Cardiac muscle cell (in vitro differentiated cells and primary cell): ENCODE results near the gene MYOF. TPM values are rescaled to one million over a fixed set of nuclear protein-coding genes. Genes with fewer than 3 reads are reported as not detected.
"Not testable (repeated sequence)": the region's sequence is repeated elsewhere in the genome, so short reads cannot be mapped to it uniquely, and the experiment has no call there.

Experiments
- DNase-seq, 2 donors: peaks; one replicate each; pipeline versions ENCODE4 v3.0.0 to v3.0.0-alpha.2; 2010 to 2017; ENCODE audit warnings: low read depth in 1 of 2, low spot score in 1 of 2
- H3K27ac ChIP-seq: fragments of 200-600 bp; sonication (generic); 2 replicates; pipeline ENCODE4 v1.5.1; 2016
- H3K27me3 ChIP-seq: fragments of 200-600 bp; sonication (generic); 2 replicates; pipeline ENCODE4 v1.6.0; 2016; ENCODE audit warnings: control low read depth
- H3K36me3 ChIP-seq: fragments of 200-600 bp; sonication (generic); 2 replicates; pipeline ENCODE4 v1.5.1; 2016; ENCODE audit warnings: control low read depth
- H3K4me1 ChIP-seq: fragments of 200-600 bp; sonication (generic); 2 replicates; pipeline ENCODE4 v1.8.1; 2017; ENCODE audit warnings: low read depth, mild to moderate bottlenecking, mixed run types
- H3K4me3 ChIP-seq: fragments of 200-600 bp; sonication (generic); 2 replicates; pipeline ENCODE4 v1.5.1; 2016; ENCODE audit warnings: mild to moderate bottlenecking
- H3K9me3 ChIP-seq: fragments of 200-600 bp; sonication (generic); 2 replicates; pipeline ENCODE4 v1.5.1; 2017; ENCODE audit warnings: low read depth, mild to moderate bottlenecking, control low read depth
- polyA plus RNA-seq: library from polyadenylated mRNA; unstranded; fragments of >200 nt; fragmentation: Nextera tagmentation; extraction: Ambion mirVana; gene quantifications from 2 replicates; pipeline ENCODE4 v1.2.1, GENCODE V29; 2016
- total RNA-seq: library from RNA; depleted of rRNA; stranded (reverse); fragments of >200 nt; gene quantifications from 2 replicates; pipeline ENCODE4 v1.2.3, GENCODE V29; 2016
- TF ChIP-seq, protein P1 (sequence below): IDR thresholded peaks from 2 replicates; pipeline ENCODE4 v1.5.1; 2012; ENCODE audit warnings: low read depth, mild to moderate bottlenecking, low read length

MYOF gene
- total and polyA plus RNA-seq, 2 experiments from 2014 or later, result 13.4 to 22.4 TPM

DNA sequence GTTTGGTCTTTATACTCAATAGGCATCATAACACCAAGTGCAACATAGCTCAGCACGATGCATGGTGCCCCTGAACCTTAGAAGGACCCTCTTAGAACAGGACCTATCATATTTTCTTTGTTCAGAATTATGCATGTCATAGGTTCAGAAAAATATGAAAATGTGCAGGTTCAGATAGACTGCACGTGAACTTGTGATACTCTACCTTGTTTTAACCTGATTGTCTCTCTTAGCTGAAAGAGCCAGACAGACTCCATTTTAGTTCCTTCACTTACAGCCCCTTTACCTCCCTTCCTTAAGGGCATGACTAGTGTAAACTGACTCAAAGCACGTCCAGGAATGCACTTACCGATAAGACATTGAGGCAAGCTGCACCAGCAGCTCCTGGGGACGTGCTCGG lies 35.1 kb downstream of the MYOF start:
- Histone ChIP-seq H3K9me3 (no peaks in the 10 kb centered on the region), H3K4me1 (peaks cover 12% of the 10 kb centered on the region), H3K36me3 (no peaks in the 10 kb centered on the region), H3K27ac (peak overlapping the region; percentile 25), H3K4me3 (no peak overlapping the region), H3K27me3 (no peaks in the 10 kb centered on the region)
- no peak for DNase-seq
- TF ChIP-seq, protein P1, sequence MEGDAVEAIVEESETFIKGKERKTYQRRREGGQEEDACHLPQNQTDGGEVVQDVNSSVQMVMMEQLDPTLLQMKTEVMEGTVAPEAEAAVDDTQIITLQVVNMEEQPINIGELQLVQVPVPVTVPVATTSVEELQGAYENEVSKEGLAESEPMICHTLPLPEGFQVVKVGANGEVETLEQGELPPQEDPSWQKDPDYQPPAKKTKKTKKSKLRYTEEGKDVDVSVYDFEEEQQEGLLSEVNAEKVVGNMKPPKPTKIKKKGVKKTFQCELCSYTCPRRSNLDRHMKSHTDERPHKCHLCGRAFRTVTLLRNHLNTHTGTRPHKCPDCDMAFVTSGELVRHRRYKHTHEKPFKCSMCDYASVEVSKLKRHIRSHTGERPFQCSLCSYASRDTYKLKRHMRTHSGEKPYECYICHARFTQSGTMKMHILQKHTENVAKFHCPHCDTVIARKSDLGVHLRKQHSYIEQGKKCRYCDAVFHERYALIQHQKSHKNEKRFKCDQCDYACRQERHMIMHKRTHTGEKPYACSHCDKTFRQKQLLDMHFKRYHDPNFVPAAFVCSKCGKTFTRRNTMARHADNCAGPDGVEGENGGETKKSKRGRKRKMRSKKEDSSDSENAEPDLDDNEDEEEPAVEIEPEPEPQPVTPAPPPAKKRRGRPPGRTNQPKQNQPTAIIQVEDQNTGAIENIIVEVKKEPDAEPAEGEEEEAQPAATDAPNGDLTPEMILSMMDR, result no peak

DNA sequence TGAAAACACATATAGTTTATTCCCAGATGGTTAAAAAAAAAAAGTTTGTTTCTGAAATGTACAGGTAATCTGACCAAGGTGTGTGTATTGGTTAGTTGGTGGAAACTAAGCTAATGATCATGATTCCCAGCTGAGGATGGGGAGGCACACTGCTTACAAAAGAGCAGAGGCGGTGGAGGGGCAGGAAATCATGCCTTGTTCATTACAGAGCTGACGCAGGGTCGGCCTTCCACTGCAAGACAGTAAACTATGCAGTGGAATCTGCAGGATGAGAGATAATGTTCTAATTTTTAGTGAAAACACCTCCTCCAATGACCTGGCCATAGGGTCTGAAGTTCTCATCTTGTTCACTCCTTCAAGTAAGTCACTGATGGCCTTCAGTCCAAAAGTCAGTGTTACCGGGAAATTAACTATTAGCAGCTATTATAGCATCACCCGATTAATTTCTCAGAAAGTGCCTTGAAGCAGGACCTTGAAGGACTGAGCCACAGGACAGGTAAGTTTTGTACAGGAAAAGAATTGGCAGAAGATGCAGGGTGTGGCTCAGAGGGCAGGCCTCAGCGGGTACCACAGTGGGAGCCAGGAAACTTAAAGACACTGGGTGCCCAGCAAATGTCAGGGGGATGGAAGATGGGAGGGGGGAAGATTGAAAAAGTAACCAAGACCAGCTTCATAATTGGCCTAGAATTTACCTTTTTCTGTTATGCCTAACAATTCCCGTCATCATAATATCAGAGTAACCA lies 36.0 kb downstream of the MYOF start:
- Histone ChIP-seq H3K9me3 (no peaks in the 10 kb centered on the region), H3K4me3 (no peak overlapping the region), H3K27me3 (no peaks in the 10 kb centered on the region), H3K27ac (peak overlapping the region; percentile 82), H3K36me3 (no peaks in the 10 kb centered on the region), H3K4me1 (peaks cover 13% of the 10 kb centered on the region)
- DNase-seq, result no peak
- TF ChIP-seq, protein P1, result no peak

DNA sequence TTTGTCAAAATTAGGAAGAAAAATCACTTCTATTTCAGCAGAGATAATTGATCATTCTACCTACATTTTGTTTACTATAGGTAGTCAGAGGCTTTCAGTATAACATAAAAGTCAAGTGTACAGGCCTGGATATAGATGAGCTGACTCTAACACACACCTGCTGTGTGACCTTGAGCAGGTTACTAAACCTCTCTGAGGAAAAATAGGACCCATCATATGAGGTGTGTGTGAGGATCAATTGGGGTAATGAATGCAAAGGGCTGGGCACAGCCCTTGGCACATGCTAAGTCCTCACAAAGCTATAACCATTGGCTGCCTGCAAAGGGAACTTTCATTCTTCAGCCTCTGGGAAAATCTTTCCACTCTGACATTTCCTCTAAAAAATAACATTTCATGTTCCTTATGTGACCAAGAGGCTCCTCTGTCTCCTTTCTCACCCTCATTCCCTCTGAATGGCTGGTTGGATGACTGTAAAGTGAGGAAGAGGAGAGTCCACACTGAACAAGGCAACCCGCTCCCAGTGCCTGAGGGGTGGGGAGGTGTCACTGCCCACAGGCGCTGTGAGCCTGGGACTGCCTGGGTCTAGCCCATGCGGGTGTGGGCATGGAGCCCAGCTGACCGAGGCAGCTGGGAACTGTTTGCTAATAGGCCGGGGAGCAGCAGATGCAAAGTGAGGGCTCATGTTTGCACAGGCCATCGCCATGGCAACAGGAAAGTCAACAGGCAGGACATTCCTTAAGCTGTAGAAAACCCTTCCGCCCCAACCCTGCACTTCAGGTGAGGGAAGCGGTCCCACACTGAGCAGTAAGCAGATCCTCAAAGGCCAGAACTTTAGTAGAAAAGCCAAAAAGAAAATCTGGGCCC lies 36.8 kb downstream of the MYOF start:
- Histone ChIP-seq H3K4me3 (no peak overlapping the region), H3K36me3 (no peaks in the 10 kb centered on the region), H3K27ac (peak overlapping the region; percentile 82), H3K4me1 (peaks cover 18% of the 10 kb centered on the region), H3K9me3 (no peaks in the 10 kb centered on the region), H3K27me3 (no peaks in the 10 kb centered on the region)
- TF ChIP-seq, protein P1, result no peak
- DNase-seq, result peak; percentile 95 to 99

DNA sequence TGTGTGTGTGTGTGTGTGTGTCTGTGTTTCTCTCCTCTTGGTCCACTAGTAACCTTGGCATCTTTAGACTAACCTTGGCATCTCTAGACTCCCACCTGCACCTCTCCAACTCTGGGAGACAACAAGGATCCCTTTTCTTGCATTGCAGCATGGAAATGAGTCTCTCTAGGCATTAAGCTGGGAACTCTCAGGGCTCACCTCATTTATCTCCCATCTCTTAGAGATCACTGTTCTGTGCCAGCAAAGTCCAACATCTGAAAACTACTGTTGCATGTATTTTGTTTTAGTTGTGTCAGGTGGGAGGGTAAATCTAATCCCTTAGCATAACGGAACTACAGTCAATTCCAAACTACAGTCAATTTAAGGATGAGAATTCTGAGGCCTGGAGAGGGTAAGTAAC lies 38.7 kb downstream of the MYOF start:
- DNase-seq, result no peak
- no peaks in the 10 kb centered on the region for H3K27me3 ChIP-seq
- TF ChIP-seq, protein P1, result no peak
- peaks cover 26% of the 10 kb centered on the region for H3K4me1 ChIP-seq
- no peak overlapping the region for H3K4me3 ChIP-seq
- no peak overlapping the region for H3K27ac ChIP-seq
- no peaks in the 10 kb centered on the region for H3K9me3 ChIP-seq
- no peaks in the 10 kb centered on the region for H3K36me3 ChIP-seq

DNA sequence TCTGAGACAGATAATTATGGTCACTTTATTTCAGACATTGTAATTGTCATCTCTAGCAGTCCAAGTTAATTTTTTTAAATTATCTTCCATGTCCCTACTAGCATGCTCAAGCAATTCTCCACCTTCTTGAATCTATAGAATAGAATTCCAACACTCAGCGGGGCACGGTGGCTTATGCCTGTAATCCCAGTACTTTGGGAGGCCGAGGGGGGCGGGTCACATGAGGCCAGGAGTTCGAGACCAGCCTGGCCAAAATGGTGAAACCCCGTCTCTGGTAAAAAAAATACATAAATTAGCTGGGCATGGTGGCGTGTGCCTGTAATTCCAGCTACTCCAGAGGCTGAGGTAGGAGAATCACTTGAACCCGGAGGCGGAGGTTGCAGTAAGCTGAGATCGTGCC lies 39.4 kb downstream of the MYOF start:
- H3K4me3 ChIP-seq, DNase-seq, H3K36me3 ChIP-seq, H3K27me3 ChIP-seq, H3K9me3 ChIP-seq: not testable (repeated sequence)
- H3K27ac ChIP-seq, result peak overlapping the region; percentile 45
- peaks cover 33% of the 10 kb centered on the region for H3K4me1 ChIP-seq
